Sigmoid colon (tissue), 7 donors: ENCODE data around the gene SEC16A. TPM values are rescaled to one million over a fixed set of nuclear protein-coding genes. Genes with fewer than 3 reads are reported as not detected.

Experiments used
- DNase-seq: peaks from one replicate; pipeline ENCODE4 v3.0.0-alpha.2; 2019
- H3K27ac ChIP-seq, 4 donors: fragments of 200-600 bp; sonication (generic); one replicate each; pipeline ENCODE4 v1.5.1; 2016 to 2019; ENCODE audit warnings: mild to moderate bottlenecking in 1 of 4
- H3K27me3 ChIP-seq, 3 donors: fragments of 200-600 bp; sonication (generic); one replicate each; pipeline ENCODE4 v1.5.1; 2019; ENCODE audit warnings: mild to moderate bottlenecking in 1 of 3
- H3K36me3 ChIP-seq, 4 donors: fragments of 200-600 bp; sonication (generic); one replicate each; pipeline ENCODE4 v1.5.1; 2016 to 2019
- H3K4me1 ChIP-seq, 4 donors: fragments of 200-600 bp; sonication (generic); one replicate each; pipeline ENCODE4 v1.5.1; 2017 to 2019
- H3K4me3 ChIP-seq, 4 donors: fragments of 200-600 bp; sonication (generic); one replicate each; pipeline ENCODE4 v1.5.1; 2017 to 2019; ENCODE audit warnings: mild to moderate bottlenecking in 2 of 4, moderate library complexity in 1 of 4
- H3K9me3 ChIP-seq, 4 donors: fragments of 200-600 bp in 3 of 4; sonication (generic) in 3 of 4; one replicate each; pipeline versions ENCODE4 v1.5.1 to v1.6.1; 2013 to 2019
- CTCF ChIP-seq, 4 experiments: fragments of 450-650 bp in 3 of 4; fragments of 200-600 bp in 1 of 4; IDR thresholded peaks; one replicate each; pipeline ENCODE4 v1.5.1; 2016 to 2019; ENCODE audit warnings: antibody characterized with exemption in 4 of 4, mild to moderate bottlenecking in 3 of 4, moderate library complexity in 2 of 4
- EP300 ChIP-seq, 4 donors: sonication (generic); formaldehyde crosslinking; IDR thresholded peaks; one replicate each; pipeline ENCODE4 v1.6.1; 2017; ENCODE audit warnings: antibody characterized with exemption in 4 of 4
- POLR2A ChIP-seq, 2 donors: fragments of 450-650 bp; IDR thresholded peaks; one replicate each; pipeline ENCODE4 v1.6.1; 2016; ENCODE audit warnings: antibody characterized with exemption in 2 of 2, mild to moderate bottlenecking in 2 of 2, moderate library complexity in 2 of 2
- POLR2AphosphoS5 ChIP-seq, 4 donors: sonication (generic); formaldehyde crosslinking; IDR thresholded peaks; one replicate each; pipeline ENCODE4 v1.6.1; 2017; ENCODE audit warnings: antibody characterized with exemption in 4 of 4
- WGBS, 2 donors: extraction: QIAGEN DNeasy Blood & Tissue Kit; methylation state at CpG; one replicate each; pipeline ENCODE4 v1.1.7; 2013; 5-methylcytosine and 5-hydroxymethylcytosine counted together
- intact Hi-C: fragments of 100-400 bp; cut with DNase I; formaldehyde crosslinking; loops from one replicate; pipeline ENCODE4 v1.15.1; 2023
- polyA plus RNA-seq, 3 donors: library from polyadenylated mRNA; stranded (reverse); fragments of 200-250 nt; gene quantifications; one replicate each; pipeline ENCODE4 v1.2.3, GENCODE V29; 2013
- total RNA-seq, 4 donors: library from RNA; depleted of rRNA; stranded (reverse); fragments of >200 nt; gene quantifications; one replicate each; pipeline ENCODE4 v1.1.0, GENCODE V29; 2016
- donor health status: healthy with polysubstance abuse.
- donor health status: Bipolar disorder and iron deficiency.
- donor health status: healthy.

The SEC16A gene
- total and polyA plus RNA-seq, 7 donors, result 22.8 to 57.0 (median 27.5) TPM

- H3K36me3 ChIP-seq, result peaks cover 39 to 100% (median 76%) of the 10 kb centered on the region in 4 donors
- WGBS, 2 donors, result 91 to 95% methylated on average over 11 of the region's 11 CpGs
- H3K27me3 ChIP-seq, result no peaks in the 10 kb centered on the region
- intact Hi-C loops, result no loop called here
- no peak overlapping the region for H3K27ac ChIP-seq
- no peaks in the 10 kb centered on the region for H3K4me1 ChIP-seq
- H3K4me3 ChIP-seq, result no peak overlapping the region
- no peak for DNase-seq
- no peak for TF ChIP-seq POLR2A (IDR thresholded peaks at IDR 0.05)
- no peak for TF ChIP-seq POLR2AphosphoS5 (IDR thresholded peaks at IDR 0.05)
- TF ChIP-seq EP300 (IDR thresholded peaks at IDR 0.05), result no peak
- TF ChIP-seq CTCF (IDR thresholded peaks at IDR 0.05), result no peak
- no peaks in the 10 kb centered on the region for H3K9me3 ChIP-seq
These were observed 12.5 kb downstream of the SEC16A start for GRCh38 chr9:136470356-136470755.

DNA sequence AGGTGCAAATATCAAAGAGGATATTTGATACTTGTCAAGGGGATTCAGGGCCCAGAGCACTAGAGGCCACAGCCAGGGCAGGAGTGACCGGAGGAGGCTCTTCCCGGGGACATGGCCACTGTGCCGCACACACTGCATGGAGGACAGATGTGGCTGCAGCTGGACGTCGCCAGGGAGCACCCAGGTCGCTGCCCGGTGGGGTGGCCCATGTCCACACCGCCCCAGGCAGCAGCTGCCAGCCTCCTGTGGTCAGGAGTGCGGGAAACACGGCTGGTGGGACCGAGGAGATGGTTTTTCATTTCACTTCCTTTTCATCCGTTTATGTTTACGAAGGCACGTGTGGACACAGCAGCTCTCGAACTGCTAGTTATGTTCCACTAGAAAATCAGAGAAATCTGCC, 15.1 kb downstream of the SEC16A start:
- H3K27ac ChIP-seq, result no peak overlapping the region
- intact Hi-C loops, result no loop called here
- no peaks in the 10 kb centered on the region for H3K9me3 ChIP-seq
- DNase-seq, result no peak
- H3K4me3 ChIP-seq, result no peak overlapping the region
- no peak for TF ChIP-seq POLR2AphosphoS5 (IDR thresholded peaks at IDR 0.05)
- no peak for TF ChIP-seq CTCF (IDR thresholded peaks at IDR 0.05)
- no peak for TF ChIP-seq POLR2A (IDR thresholded peaks at IDR 0.05)
- no peak for TF ChIP-seq EP300 (IDR thresholded peaks at IDR 0.05)
- H3K36me3 ChIP-seq, result peaks cover 38 to 100% (median 83%) of the 10 kb centered on the region in 4 donors
- H3K4me1 ChIP-seq, result no peaks in the 10 kb centered on the region
- WGBS, 2 donors, result 90 to 91% methylated on average over 15 of the region's 15 CpGs
- H3K27me3 ChIP-seq, result no peaks in the 10 kb centered on the region

DNA sequence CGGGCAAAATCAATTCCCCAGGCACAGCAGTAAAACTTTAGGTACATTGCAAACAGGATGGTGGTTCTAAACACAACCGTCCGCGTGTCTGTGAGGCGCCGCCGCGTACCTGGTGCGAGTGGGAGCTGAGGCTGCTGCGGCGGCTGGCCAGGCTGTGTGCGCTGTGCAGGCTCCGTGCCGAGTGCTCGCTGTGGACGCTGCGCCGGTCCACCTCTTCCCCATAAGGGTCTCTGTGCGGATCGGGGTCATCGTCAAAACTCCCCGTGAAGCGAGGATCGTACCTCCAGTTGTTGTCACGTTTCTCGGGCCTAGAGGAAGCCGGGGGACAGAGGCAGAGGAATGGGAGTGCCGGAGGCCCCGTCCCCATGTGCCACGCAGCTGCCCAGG, 16.7 kb downstream of the SEC16A start:
- whole genome bisulfite sequencing, 2 donors, result 97% methylated on average over 30 of the region's 30 CpGs
- peaks cover 44 to 100% (median 86%) of the 10 kb centered on the region in 4 donors for H3K36me3 ChIP-seq
- no peak for TF ChIP-seq EP300 (IDR thresholded peaks at IDR 0.05)
- no peak for TF ChIP-seq POLR2A (IDR thresholded peaks at IDR 0.05)
- no peak for TF ChIP-seq POLR2AphosphoS5 (IDR thresholded peaks at IDR 0.05)
- no peak for TF ChIP-seq CTCF (IDR thresholded peaks at IDR 0.05)
- no peak overlapping the region for H3K4me3 ChIP-seq
- H3K27me3 ChIP-seq, result no peaks in the 10 kb centered on the region
- no peak overlapping the region for H3K27ac ChIP-seq
- H3K9me3 ChIP-seq, result no peaks in the 10 kb centered on the region
- intact Hi-C loops, result no loop called here
- no peak for DNase-seq
- no peaks in the 10 kb centered on the region for H3K4me1 ChIP-seq

DNA sequence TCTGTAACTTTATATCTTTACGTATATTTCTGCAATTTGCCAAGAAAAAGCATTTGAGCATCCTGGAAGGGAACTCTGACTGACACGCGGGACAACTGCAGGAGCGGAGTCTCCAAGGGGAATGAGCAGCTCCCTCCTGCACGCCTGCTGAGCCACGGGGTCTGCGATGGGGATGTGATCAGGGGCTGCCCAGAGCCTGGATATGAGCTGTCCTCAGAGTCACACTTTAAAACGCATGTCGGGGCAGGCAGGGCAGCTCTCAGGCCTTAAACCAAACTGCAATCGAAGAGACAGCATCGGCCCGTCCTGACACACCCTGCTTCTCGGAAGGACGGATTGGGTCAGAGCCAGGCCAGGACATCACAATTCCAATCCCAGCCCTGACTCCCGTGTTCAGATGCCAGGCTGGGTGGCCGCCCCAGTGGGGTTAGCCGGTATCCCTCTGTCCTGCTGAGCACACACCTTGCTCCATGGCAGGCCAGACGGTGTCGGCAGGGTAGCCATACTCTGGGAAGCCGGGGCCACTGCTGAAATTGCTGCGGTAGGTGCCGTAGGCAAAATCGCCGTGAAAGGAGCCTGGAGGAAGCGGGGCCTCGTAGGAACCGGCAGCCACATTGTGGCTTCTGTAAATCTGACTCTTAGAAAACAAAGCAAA, 17.2 kb downstream of the SEC16A start:
- WGBS, 2 donors, result 96% methylated on average over 27 of the region's 27 CpGs
- no peak overlapping the region for H3K4me3 ChIP-seq
- TF ChIP-seq CTCF (IDR thresholded peaks at IDR 0.05) (no peak), POLR2A (IDR thresholded peaks at IDR 0.05) (no peak), EP300 (IDR thresholded peaks at IDR 0.05) (no peak), POLR2AphosphoS5 (IDR thresholded peaks at IDR 0.05) (no peak)
- H3K9me3 ChIP-seq, result no peaks in the 10 kb centered on the region
- no peak for DNase-seq
- peaks cover 44 to 100% (median 86%) of the 10 kb centered on the region in 4 donors for H3K36me3 ChIP-seq
- H3K27me3 ChIP-seq, result no peaks in the 10 kb centered on the region
- intact Hi-C loops, result no loop called here
- H3K27ac ChIP-seq, result no peak overlapping the region
- no peaks in the 10 kb centered on the region for H3K4me1 ChIP-seq

DNA sequence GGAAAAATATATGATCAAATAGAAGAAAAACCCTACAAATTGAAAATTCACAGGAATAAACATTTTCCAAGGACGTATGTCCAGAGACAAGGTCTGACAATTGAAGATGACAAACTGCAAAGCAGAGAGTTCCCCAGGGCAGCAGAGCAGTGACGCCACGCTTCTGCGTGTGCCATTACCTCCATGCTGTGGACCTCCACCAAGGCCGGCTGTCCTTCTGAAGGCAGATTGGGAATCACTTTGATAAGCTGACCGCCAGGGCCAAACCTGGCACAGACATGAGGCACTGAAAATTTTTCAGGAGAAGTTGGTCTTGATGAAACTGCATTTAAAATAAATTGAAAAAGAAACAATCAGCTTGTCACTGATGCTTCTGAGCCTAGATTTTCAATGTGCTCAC, 18.6 kb downstream of the SEC16A start:
- H3K4me1 ChIP-seq, result no peaks in the 10 kb centered on the region
- H3K4me3 ChIP-seq, result no peak overlapping the region
- no peak for TF ChIP-seq POLR2AphosphoS5 (IDR thresholded peaks at IDR 0.05)
- no peak for TF ChIP-seq CTCF (IDR thresholded peaks at IDR 0.05)
- TF ChIP-seq EP300 (IDR thresholded peaks at IDR 0.05), result no peak
- H3K27me3 ChIP-seq, result no peaks in the 10 kb centered on the region
- DNase-seq, result no peak
- H3K27ac ChIP-seq, result no peak overlapping the region
- peaks cover 49 to 100% (median 85%) of the 10 kb centered on the region in 4 donors for H3K36me3 ChIP-seq
- no peaks in the 10 kb centered on the region for H3K9me3 ChIP-seq
- intact Hi-C loops, result no loop called here
- WGBS, 2 donors, result 95 to 96% methylated on average over 6 of the region's 6 CpGs
